ENCODE measurements around the gene SIK2.

- no peak for TF ChIP-seq EZH2 (IDR thresholded peaks at IDR 0.05; ENCODE audit: low read length, unreplicated experiment)
- no peak for TF ChIP-seq CTCF (conservative IDR thresholded peaks at IDR 0.05; ENCODE audit: low read depth, low read length)
Measured at GRCh38 chr11:111691176-111691575, 88.9 kb downstream of the SIK2 start.

Measured in PC-3 (cell line).